Right lobe of liver (tissue), 4 donors: ENCODE data around the gene PDE12.

Source experiments
- POLR2A ChIP-seq: fragments of 450-650 bp; IDR thresholded peaks from one replicate; pipeline ENCODE4 v1.6.1; 2017; ENCODE audit warnings: antibody characterized with exemption, mild to moderate bottlenecking
- TF ChIP-seq, protein P1 (sequence below), 4 donors: fragments of 200-600 bp in 3 of 4; fragments of 450-650 bp in 1 of 4; IDR thresholded peaks; one replicate each; pipeline versions ENCODE4 v1.5.1 to v1.8.0; 2016 to 2022; ENCODE audit warnings: antibody characterized with exemption in 4 of 4, mild to moderate bottlenecking in 2 of 4
- donor health status: DM: no; HTN: no; CAD: no.
- donor health status: DM: no; HTN: no; CAD: no.
- donor health status: DM: no; HTN: yes; CAD: no.

DNA sequence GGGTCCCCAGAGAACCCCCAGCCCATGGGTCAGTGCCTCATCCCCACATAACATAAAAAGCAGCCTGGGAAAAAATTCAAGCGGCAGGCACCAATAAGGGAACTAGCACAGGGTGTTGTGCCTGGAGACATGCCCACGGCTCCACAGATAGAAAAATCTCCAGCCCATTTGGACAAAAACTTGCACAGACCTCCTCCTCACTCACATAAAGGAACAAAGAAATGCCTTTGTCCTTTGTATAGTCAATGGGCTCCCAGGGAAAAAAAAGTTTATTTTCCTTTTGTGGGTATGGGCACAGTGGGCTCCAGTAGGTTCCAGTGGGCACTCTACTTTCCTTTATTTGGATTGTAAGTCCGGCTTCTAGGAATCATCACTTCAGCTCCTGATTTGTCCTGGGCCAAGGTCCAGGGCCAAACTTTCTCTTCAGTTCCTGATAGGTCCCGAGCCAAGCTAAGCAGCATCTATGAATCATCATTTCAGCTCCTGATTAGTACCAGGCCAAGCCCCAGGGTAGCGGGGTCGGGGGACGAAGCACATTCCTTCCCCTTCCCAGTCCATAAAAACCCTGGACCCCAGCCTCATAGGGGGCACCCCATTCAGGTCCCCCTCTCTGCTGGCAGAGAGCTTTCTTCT lies 10.3 kb upstream of the PDE12 start:
- TF ChIP-seq, protein P1, sequence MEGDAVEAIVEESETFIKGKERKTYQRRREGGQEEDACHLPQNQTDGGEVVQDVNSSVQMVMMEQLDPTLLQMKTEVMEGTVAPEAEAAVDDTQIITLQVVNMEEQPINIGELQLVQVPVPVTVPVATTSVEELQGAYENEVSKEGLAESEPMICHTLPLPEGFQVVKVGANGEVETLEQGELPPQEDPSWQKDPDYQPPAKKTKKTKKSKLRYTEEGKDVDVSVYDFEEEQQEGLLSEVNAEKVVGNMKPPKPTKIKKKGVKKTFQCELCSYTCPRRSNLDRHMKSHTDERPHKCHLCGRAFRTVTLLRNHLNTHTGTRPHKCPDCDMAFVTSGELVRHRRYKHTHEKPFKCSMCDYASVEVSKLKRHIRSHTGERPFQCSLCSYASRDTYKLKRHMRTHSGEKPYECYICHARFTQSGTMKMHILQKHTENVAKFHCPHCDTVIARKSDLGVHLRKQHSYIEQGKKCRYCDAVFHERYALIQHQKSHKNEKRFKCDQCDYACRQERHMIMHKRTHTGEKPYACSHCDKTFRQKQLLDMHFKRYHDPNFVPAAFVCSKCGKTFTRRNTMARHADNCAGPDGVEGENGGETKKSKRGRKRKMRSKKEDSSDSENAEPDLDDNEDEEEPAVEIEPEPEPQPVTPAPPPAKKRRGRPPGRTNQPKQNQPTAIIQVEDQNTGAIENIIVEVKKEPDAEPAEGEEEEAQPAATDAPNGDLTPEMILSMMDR (IDR thresholded peaks at IDR 0.05), result no peak
- no peak for TF ChIP-seq POLR2A
